Medulla oblongata (tissue), 1 donor: Measurements from ENCODE around the gene METTL4.
"Not testable (repeated sequence)": the region's sequence is repeated elsewhere in the genome, so short reads cannot be mapped to it uniquely, and the experiment has no call there.

ENCODE experiments used
- DNase-seq: peaks from one replicate; pipeline ENCODE4 v3.0.0-alpha.2; 2015; ENCODE audit errors: extremely low spot score

The METTL4 gene

GRCh38 chr18:2564373-2564772 lies 6.9 kb downstream of the METTL4 start:
- no peak for DNase-seq

- DNase-seq, result no peak
These were observed 12.1 kb downstream of the METTL4 start for GRCh38 chr18:2559249-2559648.

- DNase-seq, result no peak
These were observed 13.8 kb downstream of the METTL4 start for GRCh38 chr18:2557536-2557935.

GRCh38 chr18:2555895-2556294 lies 15.4 kb downstream of the METTL4 start:
- DNase-seq, result no peak

GRCh38 chr18:2554696-2555095 lies 16.6 kb downstream of the METTL4 start:
- DNase-seq, result no peak

- DNase-seq, result no peak
These were observed 19.9 kb downstream of the METTL4 start for GRCh38 chr18:2551425-2551824.

GRCh38 chr18:2549462-2549861 lies 21.8 kb downstream of the METTL4 start:
- DNase-seq, result no peak

GRCh38 chr18:2547477-2548087 lies 23.7 kb downstream of the METTL4 start:
- DNase-seq, result peak; percentile 70

GRCh38 chr18:2545155-2545554 lies 26.1 kb downstream of the METTL4 start:
- DNase-seq, result no peak

GRCh38 chr18:2541925-2542563 lies 29.3 kb downstream of the METTL4 start:
- peak; percentile 45 for DNase-seq

- DNase-seq, result no peak
These were observed 30.7 kb downstream of the METTL4 start for GRCh38 chr18:2540575-2540974.

GRCh38 chr18:2538844-2539243 lies 32.5 kb downstream of the METTL4 start:
- no peak for DNase-seq

GRCh38 chr18:2538236-2538635 lies 33.1 kb downstream of the METTL4 start:
- peak; percentile 51 for DNase-seq

- no peak for DNase-seq
These were observed 34.0 kb downstream of the METTL4 start for GRCh38 chr18:2537296-2537695.

- DNase-seq, result no peak
These were observed 34.8 kb downstream of the METTL4 start for GRCh38 chr18:2536493-2536892.

- DNase-seq, result no peak
These were observed 35.2 kb downstream of the METTL4 start for GRCh38 chr18:2536063-2536462.

- DNase-seq, result no peak
These were observed 35.8 kb downstream of the METTL4 start for GRCh38 chr18:2535419-2535910.

- DNase-seq, result no peak
These were observed 36.4 kb downstream of the METTL4 start for GRCh38 chr18:2534906-2535305.

- DNase-seq, result no peak
These were observed 38.5 kb downstream of the METTL4 start for GRCh38 chr18:2532797-2533196.

GRCh38 chr18:2531751-2532150 lies 39.6 kb downstream of the METTL4 start:
- DNase-seq, result no peak

GRCh38 chr18:2529154-2529553 lies 42.2 kb downstream of the METTL4 start:
- DNase-seq, result no peak

GRCh38 chr18:2526329-2526728 lies 45.0 kb downstream of the METTL4 start:
- no peak for DNase-seq

GRCh38 chr18:2524794-2525198 lies 46.5 kb downstream of the METTL4 start:
- not testable (repeated sequence) for DNase-seq

- no peak for DNase-seq
These were observed 49.2 kb downstream of the METTL4 start for GRCh38 chr18:2522112-2522511.
